ENCODE data around the gene LAMTOR2.
"Not testable (repeated sequence)": the region's sequence is repeated elsewhere in the genome, so short reads cannot be mapped to it uniquely, and the experiment has no call there.

The LAMTOR2 gene

DNA sequence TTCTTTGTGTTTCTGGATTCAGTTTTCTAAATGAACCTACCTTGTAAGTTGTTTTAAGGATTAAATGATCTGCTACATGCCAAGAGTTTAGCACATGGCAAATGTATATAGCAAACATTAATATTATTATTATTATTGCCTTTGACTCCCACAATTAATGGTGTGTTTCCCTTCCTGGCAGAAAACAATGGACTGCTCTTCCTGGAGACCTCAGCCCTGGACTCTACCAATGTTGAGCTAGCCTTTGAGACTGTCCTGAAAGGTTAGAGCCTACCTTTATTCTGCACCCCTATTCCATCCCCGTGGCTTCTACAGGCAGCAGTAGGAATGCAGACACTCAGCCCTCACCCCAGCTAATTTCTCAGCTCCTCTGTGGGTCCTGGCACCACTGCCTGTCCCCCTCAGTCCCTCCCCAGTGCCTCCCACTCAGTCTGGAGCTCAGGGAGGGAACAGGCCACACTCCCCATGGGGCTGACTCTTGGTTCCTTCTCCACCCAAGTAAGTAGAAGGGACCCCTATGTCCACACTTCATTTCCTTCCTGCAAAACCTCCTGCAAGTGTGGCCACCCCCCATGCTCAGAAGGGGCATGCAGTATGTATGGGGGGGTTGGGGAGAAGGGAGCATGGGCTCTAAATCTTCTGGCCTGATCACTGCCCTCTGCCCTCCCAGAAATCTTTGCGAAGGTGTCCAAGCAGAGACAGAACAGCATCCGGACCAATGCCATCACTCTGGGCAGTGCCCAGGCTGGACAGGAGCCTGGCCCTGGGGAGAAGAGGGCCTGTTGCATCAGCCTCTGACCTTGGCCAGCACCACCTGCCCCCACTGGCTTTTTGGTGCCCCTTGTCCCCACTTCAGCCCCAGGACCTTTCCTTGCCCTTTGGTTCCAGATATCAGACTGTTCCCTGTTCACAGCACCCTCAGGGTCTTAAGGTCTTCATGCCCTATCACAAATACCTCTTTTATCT lies 15.2 kb downstream of the LAMTOR2 start:
- Histone ChIP-seq H3K4me1 (ENCODE audit: control insufficient read depth, insufficient read depth, low read length) (peaks cover 23% of the 10 kb centered on the region), H3K9ac (ENCODE audit: low read depth, low read length) (no peak overlapping the region), H3K27me3 (ENCODE audit: control insufficient read depth, insufficient read depth, low read length) (no peaks in the 10 kb centered on the region), H3K4me3 (ENCODE audit: low read depth, low read length) (no peak overlapping the region), H3K36me3 (ENCODE audit: control insufficient read depth, insufficient read depth, low read length) (no peaks in the 10 kb centered on the region), H3K9me3 (ENCODE audit: control insufficient read depth, insufficient read depth, low read length) (no peaks in the 10 kb centered on the region)

DNA sequence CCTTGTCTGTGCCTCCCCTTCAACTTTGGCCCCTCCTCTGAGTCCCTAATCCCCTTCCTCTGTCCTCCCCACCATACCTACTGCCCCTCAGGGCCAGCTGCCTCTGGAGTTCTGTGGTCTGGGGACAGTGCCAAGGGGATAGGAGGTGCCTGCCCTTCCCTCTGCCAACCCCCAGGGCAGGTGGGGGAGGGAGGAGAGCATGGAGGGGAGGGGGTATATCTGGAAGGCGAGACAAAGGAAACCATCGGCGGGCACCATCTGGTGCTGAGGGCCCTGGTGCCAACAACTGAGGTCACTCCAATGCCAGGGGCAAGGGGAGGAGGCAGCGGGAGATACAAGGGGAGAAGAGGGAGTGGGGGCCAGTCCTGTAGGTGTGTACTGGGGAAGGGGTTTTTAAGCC lies 16.0 kb downstream of the LAMTOR2 start:
- Histone ChIP-seq H3K4me1 (ENCODE audit: control insufficient read depth, insufficient read depth, low read length) (peaks cover 29% of the 10 kb centered on the region), H3K36me3 (ENCODE audit: control insufficient read depth, insufficient read depth, low read length) (no peaks in the 10 kb centered on the region), H3K27me3 (ENCODE audit: control insufficient read depth, insufficient read depth, low read length) (no peaks in the 10 kb centered on the region), H3K4me3 (ENCODE audit: low read depth, low read length) (no peak overlapping the region), H3K9ac (ENCODE audit: low read depth, low read length) (no peak overlapping the region), H3K9me3 (ENCODE audit: control insufficient read depth, insufficient read depth, low read length) (no peaks in the 10 kb centered on the region)

DNA sequence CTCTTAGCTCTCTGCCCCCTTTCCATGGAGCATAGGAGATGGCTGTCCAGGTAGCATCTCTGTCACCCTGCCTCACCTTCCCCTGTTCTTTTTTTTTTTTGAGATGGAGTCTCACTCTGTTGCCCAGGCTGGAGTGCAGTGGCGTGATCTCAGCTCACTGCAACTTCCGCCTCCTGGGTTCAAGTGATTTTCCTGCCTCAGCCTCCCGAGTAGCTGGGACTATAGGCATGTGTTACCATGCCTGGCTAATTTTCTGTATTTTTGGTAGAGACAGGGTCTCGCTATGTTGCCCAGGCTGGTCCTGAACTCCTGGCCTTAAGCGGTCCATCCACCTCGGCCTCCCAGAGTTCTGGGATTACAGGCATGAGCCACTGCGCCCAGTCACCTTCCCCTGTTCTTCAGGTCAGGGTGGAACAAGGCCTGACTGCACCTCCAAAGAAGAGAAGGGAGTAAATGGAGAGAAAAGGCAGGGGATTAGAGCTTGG lies 16.8 kb downstream of the LAMTOR2 start:
- H3K4me1 ChIP-seq (ENCODE audit: control insufficient read depth, insufficient read depth, low read length), result peaks cover 34% of the 10 kb centered on the region
- not testable (repeated sequence) for H3K4me3 ChIP-seq (ENCODE audit: low read depth, low read length); H3K9ac ChIP-seq (ENCODE audit: low read depth, low read length); H3K9me3 ChIP-seq (ENCODE audit: control insufficient read depth, insufficient read depth, low read length); H3K36me3 ChIP-seq (ENCODE audit: control insufficient read depth, insufficient read depth, low read length); H3K27me3 ChIP-seq (ENCODE audit: control insufficient read depth, insufficient read depth, low read length)

DNA sequence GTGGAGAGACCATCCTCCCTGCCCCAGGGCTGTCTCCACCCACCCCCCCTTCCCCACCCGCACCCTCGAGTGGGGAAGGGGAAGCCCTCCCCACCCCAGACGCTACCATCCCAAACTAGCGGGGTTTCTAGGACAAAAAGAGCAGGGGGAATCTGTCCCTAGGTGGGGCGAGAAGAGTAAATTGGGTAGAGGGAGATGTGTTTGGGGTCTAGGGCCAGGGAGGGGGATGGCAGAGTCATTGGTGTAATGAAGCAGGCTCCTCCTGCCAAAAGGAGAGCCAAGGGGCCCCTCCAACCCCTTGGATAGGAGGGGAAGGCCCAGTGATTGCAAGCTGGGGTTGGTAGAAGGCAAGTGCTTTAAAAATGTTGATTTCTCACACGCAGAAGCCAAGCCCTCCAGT lies 17.7 kb downstream of the LAMTOR2 start:
- peaks cover 6% of the 10 kb centered on the region for H3K36me3 ChIP-seq (ENCODE audit: control insufficient read depth, insufficient read depth, low read length)
- H3K4me3 ChIP-seq (ENCODE audit: low read depth, low read length), result no peak overlapping the region
- H3K4me1 ChIP-seq (ENCODE audit: control insufficient read depth, insufficient read depth, low read length), result peaks cover 34% of the 10 kb centered on the region

DNA sequence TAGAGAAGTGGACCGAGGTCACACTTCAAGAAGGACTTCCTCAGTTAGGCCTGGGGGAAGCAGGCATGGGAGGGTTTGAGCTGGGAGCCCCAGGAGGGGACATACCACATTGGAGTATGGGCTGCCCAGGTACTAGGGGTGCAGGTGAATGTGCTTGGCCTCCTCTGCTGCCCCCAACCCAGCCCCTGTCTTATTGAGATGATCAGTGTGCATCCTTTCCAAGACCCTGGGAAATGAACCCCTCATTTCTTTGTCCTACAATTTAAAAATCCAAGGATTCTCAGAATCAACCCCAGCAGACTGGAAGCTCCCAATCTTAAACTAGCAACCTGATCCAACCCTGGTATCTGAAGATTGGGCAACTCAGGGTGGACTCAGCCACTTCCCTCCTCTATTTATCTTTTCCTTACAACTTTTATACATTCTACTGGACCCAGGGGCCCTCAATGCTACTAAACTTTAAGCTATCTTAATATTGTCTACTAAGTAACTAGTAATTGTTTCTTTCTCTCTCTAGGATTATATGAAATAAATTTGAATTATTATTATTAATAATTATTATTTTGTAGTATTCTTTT lies 18.6 kb downstream of the LAMTOR2 start:
- Histone ChIP-seq H3K9ac (ENCODE audit: low read depth, low read length) (no peak overlapping the region), H3K27me3 (ENCODE audit: control insufficient read depth, insufficient read depth, low read length) (peaks cover 9% of the 10 kb centered on the region), H3K4me3 (ENCODE audit: low read depth, low read length) (no peak overlapping the region), H3K4me1 (ENCODE audit: control insufficient read depth, insufficient read depth, low read length) (peaks cover 38% of the 10 kb centered on the region), H3K36me3 (ENCODE audit: control insufficient read depth, insufficient read depth, low read length) (peaks cover 6% of the 10 kb centered on the region), H3K9me3 (ENCODE audit: control insufficient read depth, insufficient read depth, low read length) (no peaks in the 10 kb centered on the region)

More for the DNA sequence above, 17.7 kb downstream of the LAMTOR2 start:
- Histone ChIP-seq H3K9ac (ENCODE audit: low read depth, low read length) (no peak overlapping the region), H3K27me3 (ENCODE audit: control insufficient read depth, insufficient read depth, low read length) (no peaks in the 10 kb centered on the region), H3K9me3 (ENCODE audit: control insufficient read depth, insufficient read depth, low read length) (no peaks in the 10 kb centered on the region)

DNA sequence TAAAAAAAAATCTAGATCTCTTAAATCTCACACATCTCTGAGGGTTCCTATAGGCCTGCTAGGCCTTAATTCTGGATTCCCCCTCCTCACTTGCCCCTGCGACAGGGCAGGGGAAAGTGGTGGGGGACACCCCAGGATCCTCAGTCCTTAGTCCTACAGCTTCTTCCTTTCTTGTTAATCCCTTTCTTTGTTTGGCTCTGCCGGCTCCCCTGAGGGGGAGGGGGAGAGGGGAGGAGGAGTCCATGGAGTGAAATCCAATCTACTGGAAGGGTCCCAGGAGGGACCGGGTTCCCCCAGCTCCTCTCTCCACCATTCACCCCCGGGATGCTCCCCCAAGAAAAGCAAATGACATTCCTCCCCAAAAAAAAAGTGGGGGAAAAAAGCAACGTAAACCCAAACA lies 19.2 kb downstream of the LAMTOR2 start:
- Histone ChIP-seq H3K4me1 (ENCODE audit: control insufficient read depth, insufficient read depth, low read length) (peaks cover 41% of the 10 kb centered on the region), H3K27me3 (ENCODE audit: control insufficient read depth, insufficient read depth, low read length) (peaks cover 14% of the 10 kb centered on the region), H3K9ac (ENCODE audit: low read depth, low read length) (no peak overlapping the region), H3K9me3 (ENCODE audit: control insufficient read depth, insufficient read depth, low read length) (no peaks in the 10 kb centered on the region), H3K4me3 (ENCODE audit: low read depth, low read length) (no peak overlapping the region), H3K36me3 (ENCODE audit: control insufficient read depth, insufficient read depth, low read length) (peaks cover 6% of the 10 kb centered on the region)

DNA sequence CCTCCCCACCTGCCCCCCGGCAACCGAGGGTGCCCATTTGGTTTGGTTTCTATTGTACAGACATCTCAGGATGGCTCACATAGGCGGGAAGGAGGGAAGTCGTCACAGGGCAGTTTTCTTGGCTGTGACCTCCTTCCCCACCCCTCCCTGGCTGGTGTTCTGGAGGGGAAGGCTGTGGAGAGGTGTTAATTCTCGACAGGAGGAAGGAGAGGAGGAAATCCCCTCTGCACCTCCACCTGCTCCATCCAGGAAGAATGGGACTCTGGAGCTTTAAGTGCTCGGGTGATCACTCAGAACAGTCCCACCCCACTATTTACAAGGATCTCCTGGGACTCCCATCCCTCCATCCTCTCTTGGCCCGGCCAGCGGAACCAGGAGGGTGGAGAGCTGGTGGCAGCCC lies 20.1 kb downstream of the LAMTOR2 start:
- peaks cover 20% of the 10 kb centered on the region for H3K27me3 ChIP-seq (ENCODE audit: control insufficient read depth, insufficient read depth, low read length)
- H3K9ac ChIP-seq (ENCODE audit: low read depth, low read length), result no peak overlapping the region
- peaks cover 6% of the 10 kb centered on the region for H3K36me3 ChIP-seq (ENCODE audit: control insufficient read depth, insufficient read depth, low read length)
- peaks cover 43% of the 10 kb centered on the region for H3K4me1 ChIP-seq (ENCODE audit: control insufficient read depth, insufficient read depth, low read length)
- no peak overlapping the region for H3K4me3 ChIP-seq (ENCODE audit: low read depth, low read length)
- no peaks in the 10 kb centered on the region for H3K9me3 ChIP-seq (ENCODE audit: control insufficient read depth, insufficient read depth, low read length)

DNA sequence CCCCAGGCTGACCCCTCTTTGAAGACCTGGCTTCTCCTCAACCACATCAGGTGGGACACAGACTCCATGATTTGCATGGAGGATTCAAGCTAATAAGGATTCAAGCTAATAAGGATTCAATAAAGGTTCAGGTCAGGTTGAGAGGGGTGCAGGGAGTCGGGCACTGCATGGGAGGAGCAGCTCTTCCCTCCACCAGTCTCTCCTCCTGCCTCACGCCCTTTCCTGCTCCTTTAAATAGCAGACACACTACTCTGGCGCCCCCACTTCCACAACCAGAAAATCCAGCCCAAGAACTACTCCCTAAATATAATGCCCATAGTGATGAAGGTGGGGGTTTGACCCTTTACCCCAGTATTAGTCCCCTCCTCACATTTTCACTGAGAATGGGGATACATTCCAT lies 20.6 kb downstream of the LAMTOR2 start:
- Histone ChIP-seq H3K9me3 (ENCODE audit: control insufficient read depth, insufficient read depth, low read length) (no peaks in the 10 kb centered on the region), H3K4me1 (ENCODE audit: control insufficient read depth, insufficient read depth, low read length) (peaks cover 45% of the 10 kb centered on the region), H3K27me3 (ENCODE audit: control insufficient read depth, insufficient read depth, low read length) (peaks cover 23% of the 10 kb centered on the region), H3K9ac (ENCODE audit: low read depth, low read length) (no peak overlapping the region), H3K4me3 (ENCODE audit: low read depth, low read length) (peak overlapping the region; percentile 0), H3K36me3 (ENCODE audit: control insufficient read depth, insufficient read depth, low read length) (peaks cover 6% of the 10 kb centered on the region)

DNA sequence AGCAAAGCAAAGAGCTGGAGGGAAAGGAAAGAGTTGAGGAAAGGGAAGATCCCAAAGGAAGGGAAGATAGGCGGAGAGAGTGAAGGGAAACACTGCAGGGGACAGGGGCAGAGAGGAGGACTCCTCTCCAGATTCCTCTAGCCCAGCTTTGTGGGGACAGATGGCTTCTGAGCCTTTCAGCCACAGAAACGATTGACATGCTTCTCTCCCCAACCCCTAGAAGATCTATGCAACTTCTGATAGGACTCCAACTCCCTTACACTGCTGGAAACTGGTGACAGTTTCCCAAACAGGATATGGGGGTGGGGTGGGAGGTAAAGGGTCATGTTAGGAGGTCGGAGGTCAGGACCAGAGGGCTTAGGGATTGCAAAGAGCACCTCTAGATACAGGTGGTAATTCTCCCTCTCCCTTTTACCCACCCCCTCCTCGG lies 21.2 kb downstream of the LAMTOR2 start:
- Histone ChIP-seq H3K4me3 (ENCODE audit: low read depth, low read length) (peak overlapping the region; percentile 61), H3K9ac (ENCODE audit: low read depth, low read length) (no peak overlapping the region), H3K36me3 (ENCODE audit: control insufficient read depth, insufficient read depth, low read length) (peaks cover 6% of the 10 kb centered on the region), H3K4me1 (ENCODE audit: control insufficient read depth, insufficient read depth, low read length) (peaks cover 45% of the 10 kb centered on the region), H3K27me3 (ENCODE audit: control insufficient read depth, insufficient read depth, low read length) (peaks cover 23% of the 10 kb centered on the region), H3K9me3 (ENCODE audit: control insufficient read depth, insufficient read depth, low read length) (no peaks in the 10 kb centered on the region)

DNA sequence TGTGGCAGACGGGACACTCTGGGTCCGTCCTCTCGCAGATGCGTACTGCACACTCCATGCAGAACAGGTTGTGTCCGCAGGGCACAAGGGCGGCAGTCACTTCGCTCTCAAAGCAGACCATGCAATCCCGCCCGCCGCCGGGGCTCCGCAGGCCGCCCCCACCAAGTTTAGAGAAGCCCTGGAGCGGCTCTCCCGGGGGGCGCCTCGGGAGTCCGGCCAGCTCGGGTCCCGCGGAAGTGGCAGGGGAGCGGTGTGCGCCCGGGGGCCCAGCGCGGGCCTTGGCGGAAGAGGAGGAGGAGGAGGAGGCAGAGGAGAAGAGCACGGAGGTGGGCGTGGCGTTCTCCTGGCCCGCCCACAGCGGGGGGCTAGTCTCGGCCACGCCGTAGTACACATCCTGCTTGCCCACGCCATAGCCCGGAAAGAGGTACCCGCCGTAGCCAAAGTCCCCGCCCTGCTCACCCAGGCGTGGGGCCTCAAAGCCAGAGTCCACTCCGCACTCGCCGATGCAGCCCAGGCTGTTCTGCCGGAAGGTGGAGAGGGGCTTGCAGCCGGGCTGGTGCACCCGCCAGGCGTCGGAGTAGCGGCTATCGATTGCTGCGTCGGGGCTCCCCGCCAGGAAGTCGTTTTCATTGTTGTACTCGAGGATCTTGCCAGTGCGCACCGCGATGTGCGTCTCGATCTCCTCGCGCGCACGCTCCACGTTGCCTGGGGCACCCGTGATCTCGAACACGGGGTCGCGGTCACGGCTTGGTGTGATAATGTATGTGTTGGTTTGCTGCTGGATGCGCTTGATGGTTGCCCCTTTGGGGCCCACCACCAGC lies 22.2 kb downstream of the LAMTOR2 start:
- Histone ChIP-seq H3K4me1 (ENCODE audit: control insufficient read depth, insufficient read depth, low read length) (peaks cover 43% of the 10 kb centered on the region), H3K4me3 (ENCODE audit: low read depth, low read length) (peak overlapping the region; percentile 61), H3K27me3 (ENCODE audit: control insufficient read depth, insufficient read depth, low read length) (peaks cover 23% of the 10 kb centered on the region), H3K9ac (ENCODE audit: low read depth, low read length) (no peak overlapping the region), H3K36me3 (ENCODE audit: control insufficient read depth, insufficient read depth, low read length) (peaks cover 6% of the 10 kb centered on the region), H3K9me3 (ENCODE audit: control insufficient read depth, insufficient read depth, low read length) (no peaks in the 10 kb centered on the region)

DNA sequence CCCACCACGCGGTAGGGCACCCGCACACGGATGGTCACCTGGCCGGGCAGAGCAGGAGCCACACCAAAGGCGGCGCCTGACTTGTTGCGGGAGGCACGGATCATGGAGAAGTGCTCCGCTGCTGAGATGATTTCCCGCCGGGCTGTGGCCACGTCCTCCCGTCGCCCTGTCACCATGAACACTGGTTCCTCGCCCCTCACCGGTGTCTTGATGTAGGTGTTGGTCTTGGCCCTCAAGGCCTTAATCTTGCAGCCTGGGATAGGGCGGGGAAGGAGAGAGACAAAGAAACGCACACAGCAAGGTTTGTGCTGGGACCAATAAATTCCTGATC lies 22.8 kb downstream of the LAMTOR2 start:
- Histone ChIP-seq H3K4me1 (ENCODE audit: control insufficient read depth, insufficient read depth, low read length) (peaks cover 40% of the 10 kb centered on the region), H3K27me3 (ENCODE audit: control insufficient read depth, insufficient read depth, low read length) (peaks cover 23% of the 10 kb centered on the region), H3K9ac (ENCODE audit: low read depth, low read length) (no peak overlapping the region), H3K36me3 (ENCODE audit: control insufficient read depth, insufficient read depth, low read length) (peaks cover 6% of the 10 kb centered on the region), H3K4me3 (ENCODE audit: low read depth, low read length) (peak overlapping the region; percentile 61), H3K9me3 (ENCODE audit: control insufficient read depth, insufficient read depth, low read length) (no peaks in the 10 kb centered on the region)

All from iPS-15b (cell line).